Right cardiac atrium (tissue), 5 donors: ENCODE data around the gene NOD2. TPM values are rescaled to one million over a fixed set of nuclear protein-coding genes. Genes with fewer than 3 reads are reported as not detected.

Source experiments
- ATAC-seq, 2 donors: fragments of 200-7000 bp; cut with Tn5 transposase; one replicate each; pipeline versions ENCODE4 v1.8.0 to v1.9.1; 2020; ENCODE audit warnings: moderate library complexity in 2 of 2, mild to moderate bottlenecking in 1 of 2
- DNase-seq, 3 donors: peaks; one replicate each; pipeline ENCODE4 v3.0.0-alpha.2; 2020
- H3K27ac ChIP-seq: one replicate; pipeline ENCODE4 v1.5.1; 2013; ENCODE audit warnings: mild to moderate bottlenecking, low read length, control low read depth, moderate library complexity
- H3K27me3 ChIP-seq: one replicate; pipeline ENCODE4 v1.6.1; 2013; ENCODE audit not compliant: control insufficient read depth, insufficient read depth
- H3K4me1 ChIP-seq: one replicate; pipeline ENCODE4 v1.6.1; 2013; ENCODE audit warnings: low read length; ENCODE audit not compliant: control insufficient read depth, insufficient read depth
- H3K4me3 ChIP-seq: one replicate; pipeline ENCODE4 v1.5.1; 2013; ENCODE audit warnings: low read length, control low read depth
- H3K9me3 ChIP-seq: one replicate; pipeline ENCODE4 v1.6.1; 2013; ENCODE audit warnings: low read length; ENCODE audit not compliant: control insufficient read depth
- WGBS: extraction: QIAGEN DNeasy Blood & Tissue Kit; methylation state at CpG from one replicate; pipeline ENCODE4 v1.1.7; 2013; 5-methylcytosine and 5-hydroxymethylcytosine counted together
- intact Hi-C, 4 donors: fragments of 100-400 bp; cut with DNase I; formaldehyde crosslinking; loops; one replicate each; pipeline versions ENCODE4 v1.11.0 to v1.14.0; 2022 to 2023
- polyA plus RNA-seq: library from polyadenylated mRNA; stranded (reverse); fragments of 200-250 nt; gene quantifications from one replicate; pipeline ENCODE4 v1.2.3, GENCODE V29; 2013
- total RNA-seq, 4 donors: library from RNA; stranded (reverse); fragmentation: NEBNext Ultra II Directional; extraction: Animal tissue kit (Norgen Biotek cat#: 25700); gene quantifications; one replicate each; pipeline ENCODE4 v1.2.1, GENCODE V29; 2021
- donor health status: healthy with polysubstance abuse.
- donor health status: DM: no; HTN: yes; CAD: no.
- donor health status: DM: no; HTN: no; CAD: no.
- donor health status: DM: no; HTN: yes; CAD: no; lungs with severe emphysema.
- donor health status: DM: yes; HTN: yes; CAD: no.

NOD2 gene
- total and polyA plus RNA-seq, 5 donors = 0.52 to 1.5 (median 0.82) TPM

DNA sequence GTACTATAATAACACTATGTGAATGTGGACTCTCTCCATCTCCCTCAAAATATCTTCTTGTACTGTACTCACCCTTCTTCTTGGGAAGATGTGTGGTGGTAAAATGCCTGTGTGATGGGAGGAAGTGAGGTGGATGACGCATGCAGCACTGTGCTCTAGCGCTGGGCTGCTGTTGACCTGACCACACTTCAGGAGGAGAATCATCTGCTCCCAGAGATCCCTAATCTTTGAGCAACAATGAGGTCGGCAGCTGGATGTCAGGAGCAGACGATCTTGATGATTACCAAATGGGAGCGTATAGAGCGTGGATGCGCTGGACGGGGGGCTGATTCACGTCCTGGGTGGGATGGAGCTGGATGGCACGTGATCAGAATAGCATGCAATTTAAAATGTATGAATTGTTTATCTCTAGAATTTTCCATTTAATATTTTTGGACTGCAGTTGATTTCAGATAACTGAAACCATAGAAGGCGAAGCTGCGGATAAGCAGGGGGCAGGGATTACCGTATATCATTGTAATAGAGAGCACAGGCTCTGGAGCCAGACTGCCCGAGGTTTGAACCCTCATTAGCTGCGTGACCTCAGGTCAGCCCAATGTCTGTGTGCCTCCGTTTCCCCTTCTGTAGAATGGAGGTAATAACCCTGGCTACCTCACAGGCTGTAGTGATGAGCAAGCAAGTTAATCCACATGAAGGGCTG is 24.8 kb downstream of the NOD2 start:
- 53% methylated on average over 16 of the region's 16 CpGs for WGBS
- no peaks in the 10 kb centered on the region for H3K27me3 ChIP-seq
- DNase-seq = no peak
- ATAC-seq = no peak
- intact Hi-C loops = no loop called here
- no peaks in the 10 kb centered on the region for H3K4me1 ChIP-seq
- H3K27ac ChIP-seq = no peak overlapping the region
- H3K9me3 ChIP-seq = no peaks in the 10 kb centered on the region
- no peak overlapping the region for H3K4me3 ChIP-seq

DNA sequence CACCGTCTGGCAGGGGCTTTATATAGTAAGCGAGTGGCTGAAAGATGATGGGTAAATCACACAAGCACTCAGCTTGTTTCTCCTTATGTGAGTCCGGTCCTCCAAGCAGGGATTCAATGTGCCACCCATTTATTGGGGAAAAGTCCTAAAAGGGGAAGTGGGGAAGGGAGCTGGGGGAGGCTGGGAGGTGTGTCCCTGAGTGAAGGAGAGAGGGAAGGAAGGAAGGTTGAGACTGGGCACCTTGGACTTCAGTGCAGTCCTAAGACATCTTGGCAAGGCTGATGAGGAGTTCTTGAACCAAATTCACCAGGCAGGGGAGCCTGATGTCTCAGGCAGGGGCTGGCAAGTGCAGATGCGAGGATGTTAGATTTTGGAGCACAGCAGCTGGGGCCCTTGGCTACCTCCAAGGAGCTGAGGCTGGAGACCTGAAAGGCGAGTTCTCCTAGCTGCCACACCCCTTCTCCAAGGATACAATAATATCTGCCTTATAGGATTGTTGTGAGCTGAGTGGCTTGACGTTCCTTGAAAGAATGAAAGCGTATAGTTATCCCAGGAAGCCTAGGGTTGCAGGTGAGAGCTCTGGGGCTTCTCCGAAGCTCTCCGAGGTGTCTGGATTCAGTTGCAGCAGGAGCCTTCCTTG is 25.5 kb downstream of the NOD2 start:
- DNase-seq = no peak
- intact Hi-C loops = no loop called here
- 75% methylated on average over 9 of the region's 9 CpGs for WGBS

DNA sequence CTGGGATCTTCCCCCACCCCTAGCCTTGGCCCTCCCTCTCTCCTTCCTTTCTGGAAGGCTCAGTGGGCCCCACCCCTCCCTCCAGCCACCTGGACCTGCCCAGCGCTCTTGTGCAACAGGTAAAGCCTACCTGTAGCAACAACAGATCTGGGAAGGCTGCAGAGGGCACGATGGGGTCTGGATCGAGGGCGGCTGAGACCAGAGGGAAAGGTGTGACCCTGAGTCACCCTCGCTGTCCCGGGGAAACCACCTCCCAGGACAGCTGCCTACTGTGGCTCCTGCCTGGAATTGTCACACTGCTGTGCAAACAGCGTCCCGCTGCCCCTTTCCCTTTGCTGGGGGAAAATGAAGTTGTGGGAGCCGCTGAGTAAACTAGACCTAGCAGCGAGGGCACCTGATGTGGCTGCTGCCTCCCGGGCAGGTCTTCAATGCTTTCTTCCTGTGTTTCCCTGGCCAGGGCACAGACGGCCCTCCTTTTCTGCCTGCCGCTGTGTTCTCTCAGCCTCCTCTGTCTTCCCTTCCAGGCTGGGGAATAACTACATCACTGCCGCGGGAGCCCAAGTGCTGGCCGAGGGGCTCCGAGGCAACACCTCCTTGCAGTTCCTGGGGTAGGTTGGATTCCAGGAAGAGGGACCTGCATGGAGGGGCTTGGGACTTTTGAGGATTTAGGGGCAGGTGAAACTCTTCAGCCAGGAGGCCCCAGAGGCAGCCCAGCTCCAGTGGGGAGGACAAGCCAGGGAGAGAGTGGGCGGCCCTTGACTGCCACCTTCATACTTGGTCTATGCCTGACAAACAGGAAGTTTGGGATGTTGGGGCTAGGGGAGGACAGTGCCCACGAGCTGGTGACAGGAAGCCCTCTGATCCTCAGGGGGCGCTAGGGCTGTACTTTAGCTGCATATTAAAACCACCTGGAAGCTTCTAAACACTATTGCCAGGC is 26.3 kb downstream of the NOD2 start:
- intact Hi-C loops = no loop called here
- no peak overlapping the region for H3K27ac ChIP-seq
- H3K4me1 ChIP-seq = no peaks in the 10 kb centered on the region
- no peak overlapping the region for H3K4me3 ChIP-seq
- WGBS = 78% methylated on average over 20 of the region's 20 CpGs
- no peaks in the 10 kb centered on the region for H3K9me3 ChIP-seq
- ATAC-seq (no peak), DNase-seq (no peak)
- no peaks in the 10 kb centered on the region for H3K27me3 ChIP-seq

More for the DNA sequence above, 25.5 kb downstream of the NOD2 start:
- Histone ChIP-seq H3K27ac (no peak overlapping the region), H3K9me3 (no peaks in the 10 kb centered on the region), H3K4me3 (no peak overlapping the region), H3K27me3 (no peaks in the 10 kb centered on the region), H3K4me1 (no peaks in the 10 kb centered on the region)
- ATAC-seq = no peak

DNA sequence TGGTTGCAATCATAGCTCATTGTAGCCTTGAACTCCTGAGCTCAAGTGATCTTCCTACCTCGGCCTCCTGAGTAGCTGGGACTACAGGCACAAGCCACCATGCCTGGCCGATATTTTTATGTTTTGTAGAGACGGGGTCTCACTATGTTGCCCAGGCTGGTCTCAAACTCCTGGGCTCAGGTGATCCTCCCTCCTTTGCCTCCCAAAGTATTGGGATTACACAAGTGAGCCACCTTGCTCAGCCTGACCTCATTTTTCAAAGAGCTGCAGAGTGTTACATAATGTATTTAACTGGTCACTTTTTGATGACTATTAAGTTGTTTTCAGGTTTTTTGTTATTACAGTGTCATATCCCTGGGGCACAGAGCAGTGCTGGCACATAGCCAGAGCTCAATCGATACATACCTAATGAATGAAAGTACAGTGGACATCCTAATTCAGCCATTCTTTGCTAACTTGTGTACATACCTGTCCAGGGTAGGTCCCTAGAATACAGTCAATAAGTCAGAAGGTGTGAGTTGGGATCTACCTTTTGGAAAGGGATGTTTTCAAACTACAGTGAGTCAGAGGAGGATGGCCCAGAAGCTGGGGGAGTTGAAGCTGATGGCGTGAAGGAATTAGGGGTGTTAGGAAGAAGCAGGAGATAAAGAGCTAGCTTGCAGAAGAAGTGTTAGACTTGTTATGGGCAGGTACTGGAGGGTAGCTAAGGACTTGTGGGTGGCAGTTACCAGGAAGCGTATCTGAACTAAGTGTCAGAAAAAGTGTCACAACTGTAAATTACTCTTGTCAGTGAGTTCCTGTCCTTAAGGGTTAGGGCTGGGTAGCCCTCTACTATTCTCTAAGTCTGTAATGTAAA is 28.4 kb downstream of the NOD2 start:
- WGBS = 92% methylated on average over 6 of the region's 6 CpGs

DNA sequence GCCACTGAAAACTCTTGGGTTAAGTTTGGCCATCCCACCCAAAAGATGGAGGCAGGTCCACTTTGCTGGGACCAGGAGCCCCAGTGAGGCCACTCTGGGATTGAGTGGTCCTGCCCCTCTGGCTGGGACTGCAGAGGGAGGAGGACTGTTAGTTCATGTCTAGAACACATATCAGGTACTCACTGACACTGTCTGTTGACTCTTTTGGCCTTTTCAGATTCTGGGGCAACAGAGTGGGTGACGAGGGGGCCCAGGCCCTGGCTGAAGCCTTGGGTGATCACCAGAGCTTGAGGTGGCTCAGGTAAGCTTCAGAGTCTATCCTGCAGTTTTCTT is 29.0 kb downstream of the NOD2 start:
- DNase-seq (no peak), ATAC-seq (no peak)
- H3K27me3 ChIP-seq = no peaks in the 10 kb centered on the region
- 98% methylated on average over 1 of the region's 1 CpG for WGBS
- intact Hi-C loops = no loop called here
- H3K27ac ChIP-seq = no peak overlapping the region
- H3K4me3 ChIP-seq = no peak overlapping the region
- H3K9me3 ChIP-seq = no peaks in the 10 kb centered on the region
- no peaks in the 10 kb centered on the region for H3K4me1 ChIP-seq

More for the DNA sequence above, 28.4 kb downstream of the NOD2 start:
- intact Hi-C loops = no loop called here
- H3K27me3 ChIP-seq = no peaks in the 10 kb centered on the region
- H3K4me3 ChIP-seq = no peak overlapping the region
- H3K27ac ChIP-seq = no peak overlapping the region
- DNase-seq (no peak), ATAC-seq (no peak)
- H3K9me3 ChIP-seq = no peaks in the 10 kb centered on the region
- no peaks in the 10 kb centered on the region for H3K4me1 ChIP-seq

DNA sequence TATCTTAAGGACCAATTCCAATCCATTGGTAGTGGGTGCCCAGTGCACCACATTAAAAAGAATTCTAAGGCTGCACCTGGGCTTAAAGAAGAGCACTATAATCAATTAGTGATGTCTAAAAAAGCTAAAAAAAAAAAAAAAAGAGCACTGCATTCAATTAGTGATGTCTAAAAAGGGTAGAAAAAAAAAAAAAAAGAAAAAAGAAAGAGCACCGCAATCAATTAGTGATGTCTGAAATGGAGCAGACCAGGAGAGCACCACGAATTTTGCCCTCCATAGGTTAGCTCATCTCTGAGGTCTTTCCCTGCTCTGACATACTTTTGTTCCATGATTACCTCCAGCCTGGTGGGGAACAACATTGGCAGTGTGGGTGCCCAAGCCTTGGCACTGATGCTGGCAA is 29.6 kb downstream of the NOD2 start:
- DNase-seq (no peak), ATAC-seq (no peak)
- H3K4me3 ChIP-seq = no peak overlapping the region
- no peak overlapping the region for H3K27ac ChIP-seq
- no peaks in the 10 kb centered on the region for H3K27me3 ChIP-seq
- no peaks in the 10 kb centered on the region for H3K9me3 ChIP-seq
- intact Hi-C loops = no loop called here
- 87% methylated on average over 2 of the region's 2 CpGs for WGBS
- no peaks in the 10 kb centered on the region for H3K4me1 ChIP-seq

DNA sequence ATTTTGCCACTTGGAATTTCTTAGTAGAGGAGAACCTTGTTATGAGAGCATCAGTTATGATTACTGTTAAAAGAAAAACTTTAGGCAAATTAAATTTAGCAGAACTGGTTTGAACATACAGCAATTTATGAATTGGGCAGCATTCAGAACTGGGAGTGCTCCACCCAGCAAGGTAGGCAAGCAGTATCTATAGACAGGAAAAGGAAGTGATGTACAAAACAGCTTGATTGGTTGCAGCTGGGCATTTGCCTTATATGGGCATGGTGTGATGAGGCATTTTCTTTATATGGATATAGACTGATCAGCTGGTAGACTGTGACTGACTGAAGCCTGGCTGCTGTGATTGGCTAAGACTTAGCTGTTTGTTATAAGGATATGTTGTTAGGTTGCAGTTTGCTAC is 30.9 kb downstream of the NOD2 start:
- DNase-seq (no peak), ATAC-seq (no peak)
- Histone ChIP-seq H3K4me1 (no peaks in the 10 kb centered on the region), H3K4me3 (no peak overlapping the region), H3K27ac (no peak overlapping the region), H3K9me3 (no peaks in the 10 kb centered on the region), H3K27me3 (no peaks in the 10 kb centered on the region)
- intact Hi-C loops = no loop called here

DNA sequence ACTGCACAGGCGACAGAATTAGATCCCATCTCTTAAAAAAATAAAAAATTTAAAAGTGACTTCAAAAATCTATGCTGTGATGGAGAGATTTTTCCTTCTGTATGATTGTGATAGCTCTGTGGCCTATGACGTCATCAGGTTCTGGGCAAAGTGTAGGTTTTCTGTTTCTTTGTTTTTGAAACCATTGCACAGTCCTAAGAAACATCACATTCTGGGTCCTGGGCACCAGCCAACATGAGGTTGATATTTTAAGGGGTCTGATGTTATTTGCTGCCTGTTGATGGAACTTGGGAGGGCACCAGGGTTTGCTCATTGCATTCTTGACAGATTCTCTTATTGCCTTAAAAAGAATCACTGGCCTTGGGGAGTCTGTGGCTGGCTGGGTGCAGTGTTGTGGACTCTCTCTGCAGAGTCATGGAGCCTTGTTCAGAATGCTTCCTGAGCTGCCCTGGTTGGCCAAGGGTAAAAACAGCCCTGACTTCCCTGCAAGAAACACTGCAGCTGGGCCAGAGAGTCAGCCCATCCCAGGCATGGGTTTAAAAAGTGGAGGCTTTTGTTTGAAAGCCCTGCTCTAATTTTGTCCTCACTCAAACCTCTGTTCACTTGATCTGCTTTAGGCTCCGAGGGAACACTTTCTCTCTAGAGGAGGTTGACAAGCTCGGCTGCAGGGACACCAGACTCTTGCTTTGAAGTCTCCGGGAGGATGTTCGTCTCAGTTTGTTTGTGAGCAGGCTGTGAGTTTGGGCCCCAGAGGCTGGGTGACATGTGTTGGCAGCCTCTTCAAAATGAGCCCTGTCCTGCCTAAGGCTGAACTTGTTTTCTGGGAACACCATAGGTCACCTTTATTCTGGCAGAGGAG is 38.0 kb downstream of the NOD2 start:
- Histone ChIP-seq H3K27ac (no peak overlapping the region), H3K4me1 (no peaks in the 10 kb centered on the region), H3K27me3 (no peaks in the 10 kb centered on the region), H3K4me3 (no peak overlapping the region), H3K9me3 (no peaks in the 10 kb centered on the region)
- ATAC-seq (no peak), DNase-seq (no peak)
- intact Hi-C loops = no loop called here
- 74% methylated on average over 6 of the region's 6 CpGs for WGBS

DNA sequence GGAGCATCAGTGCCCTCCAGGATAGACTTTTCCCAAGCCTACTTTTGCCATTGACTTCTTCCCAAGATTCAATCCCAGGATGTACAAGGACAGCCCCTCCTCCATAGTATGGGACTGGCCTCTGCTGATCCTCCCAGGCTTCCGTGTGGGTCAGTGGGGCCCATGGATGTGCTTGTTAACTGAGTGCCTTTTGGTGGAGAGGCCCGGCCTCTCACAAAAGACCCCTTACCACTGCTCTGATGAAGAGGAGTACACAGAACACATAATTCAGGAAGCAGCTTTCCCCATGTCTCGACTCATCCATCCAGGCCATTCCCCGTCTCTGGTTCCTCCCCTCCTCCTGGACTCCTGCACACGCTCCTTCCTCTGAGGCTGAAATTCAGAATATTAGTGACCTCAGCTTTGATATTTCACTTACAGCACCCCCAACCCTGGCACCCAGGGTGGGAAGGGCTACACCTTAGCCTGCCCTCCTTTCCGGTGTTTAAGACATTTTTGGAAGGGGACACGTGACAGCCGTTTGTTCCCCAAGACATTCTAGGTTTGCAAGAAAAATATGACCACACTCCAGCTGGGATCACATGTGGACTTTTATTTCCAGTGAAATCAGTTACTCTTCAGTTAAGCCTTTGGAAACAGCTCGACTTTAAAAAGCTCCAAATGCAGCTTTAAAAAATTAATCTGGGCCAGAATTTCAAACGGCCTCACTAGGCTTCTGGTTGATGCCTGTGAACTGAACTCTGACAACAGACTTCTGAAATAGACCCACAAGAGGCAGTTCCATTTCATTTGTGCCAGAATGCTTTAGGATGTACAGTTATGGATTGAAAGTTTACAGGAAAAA is 38.8 kb downstream of the NOD2 start:
- no peaks in the 10 kb centered on the region for H3K27me3 ChIP-seq
- H3K9me3 ChIP-seq = no peaks in the 10 kb centered on the region
- H3K4me3 ChIP-seq = no peak overlapping the region
- no peaks in the 10 kb centered on the region for H3K4me1 ChIP-seq
- DNase-seq (no peak), ATAC-seq (no peak)
- no peak overlapping the region for H3K27ac ChIP-seq
- intact Hi-C loops = no loop called here
- 66% methylated on average over 10 of the region's 10 CpGs for WGBS
